Mammary epithelial cell (primary cell): ENCODE results near the gene FOXP2.

Experiments
- CTCF ChIP-seq, 2 donors: IDR thresholded peaks in 1 of 2; conservative IDR thresholded peaks in 1 of 2; 2 replicates each; pipeline ENCODE4 v1.5.1; 2011 to 2012; ENCODE audit warnings: inconsistent platforms in 2 of 2, low read length in 2 of 2, mild to moderate bottlenecking in 2 of 2, control low read depth in 1 of 2, low read depth in 1 of 2; ENCODE audit not compliant: insufficient read depth in 1 of 2; ENCODE audit errors: extremely low read depth in 1 of 2
- EZH2 ChIP-seq: IDR thresholded peaks from 2 replicates; pipeline ENCODE4 v1.6.1; 2012; ENCODE audit warnings: low read length, inconsistent platforms, borderline replicate concordance

- TF ChIP-seq CTCF (conservative IDR thresholded peaks at IDR 0.05 in 1 of 2, IDR thresholded peaks at IDR 0.05 in 1 of 2; ENCODE audit: extremely low read depth in 1 of 2, insufficient read depth in 1 of 2, low read depth in 1 of 2, low read length in 2 of 2) (no peak), EZH2 (no peak)
Observed at GRCh38 chr7:114548081-114548980, 133.7 kb downstream of the FOXP2 start.
